ENCODE results near the gene SEPTIN5. TPM values are rescaled to one million over a fixed set of nuclear protein-coding genes. Genes with fewer than 3 reads are reported as not detected.

SEPTIN5 gene
- total RNA-seq, 1 donor from 2014 or later, result 3.9 TPM

- no peak for DNase-seq (ENCODE audit: low read depth)
- TF ChIP-seq CTCF (conservative IDR thresholded peaks at IDR 0.05; ENCODE audit: low read depth, low read length), result no peak
- H3K4me3 ChIP-seq (ENCODE audit: low read depth, low read length), result no peak overlapping the region
Observed at GRCh38 chr22:19708321-19709011, 5.8 kb upstream of the SEPTIN5 start.

DNA sequence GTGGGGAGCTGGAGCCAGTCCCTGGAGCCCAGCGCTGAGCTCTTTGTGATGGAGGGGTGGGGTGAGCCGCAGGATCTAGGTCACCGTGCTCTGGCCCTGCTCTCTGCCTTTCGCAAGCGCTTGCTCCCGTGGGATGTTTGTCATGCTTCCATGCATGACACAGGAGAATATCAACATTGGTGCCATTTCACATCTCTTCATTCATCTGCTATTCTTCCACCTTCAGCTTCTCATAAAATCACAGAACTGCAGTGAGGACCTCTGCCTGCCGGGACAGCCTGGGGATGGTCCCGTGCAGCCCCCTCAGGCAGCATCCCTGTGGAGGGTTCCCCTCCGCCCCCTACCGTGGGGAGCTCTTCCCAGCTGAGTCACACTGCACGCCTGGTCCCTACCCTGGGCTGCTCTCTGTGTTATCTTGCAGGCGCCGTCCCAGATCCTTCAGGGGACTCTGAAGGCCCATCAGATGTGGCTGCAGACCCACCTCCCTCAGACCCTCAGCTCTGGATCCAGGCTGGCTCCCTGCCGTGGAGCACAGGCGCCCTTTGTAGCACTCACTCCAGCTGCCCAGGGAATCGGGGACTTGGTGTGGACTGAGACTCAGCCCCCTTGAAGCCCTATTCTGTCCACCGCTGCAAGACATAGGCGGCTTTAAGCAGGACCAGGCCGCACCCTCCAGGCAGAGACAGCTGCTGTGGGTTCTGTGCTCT is 5.1 kb upstream of the SEPTIN5 start:
- no peak for DNase-seq (ENCODE audit: low read depth)
- TF ChIP-seq CTCF (conservative IDR thresholded peaks at IDR 0.05; ENCODE audit: low read depth, low read length), result no peak
- no peak overlapping the region for H3K4me3 ChIP-seq (ENCODE audit: low read depth, low read length)

GRCh38 chr22:19710020-19710768 is 4.1 kb upstream of the SEPTIN5 start:
- no peak for DNase-seq (ENCODE audit: low read depth)
- no peak for TF ChIP-seq CTCF (conservative IDR thresholded peaks at IDR 0.05; ENCODE audit: low read depth, low read length)
- H3K4me3 ChIP-seq (ENCODE audit: low read depth, low read length), result no peak overlapping the region

GRCh38 chr22:19710769-19711106 is 3.6 kb upstream of the SEPTIN5 start:
- no peak overlapping the region for H3K4me3 ChIP-seq (ENCODE audit: low read depth, low read length)
- no peak for TF ChIP-seq CTCF (conservative IDR thresholded peaks at IDR 0.05; ENCODE audit: low read depth, low read length)
- no peak for DNase-seq (ENCODE audit: low read depth)

GRCh38 chr22:19713245-19713644 is 1.1 kb upstream of the SEPTIN5 start:
- DNase-seq (ENCODE audit: low read depth), result no peak

DNA sequence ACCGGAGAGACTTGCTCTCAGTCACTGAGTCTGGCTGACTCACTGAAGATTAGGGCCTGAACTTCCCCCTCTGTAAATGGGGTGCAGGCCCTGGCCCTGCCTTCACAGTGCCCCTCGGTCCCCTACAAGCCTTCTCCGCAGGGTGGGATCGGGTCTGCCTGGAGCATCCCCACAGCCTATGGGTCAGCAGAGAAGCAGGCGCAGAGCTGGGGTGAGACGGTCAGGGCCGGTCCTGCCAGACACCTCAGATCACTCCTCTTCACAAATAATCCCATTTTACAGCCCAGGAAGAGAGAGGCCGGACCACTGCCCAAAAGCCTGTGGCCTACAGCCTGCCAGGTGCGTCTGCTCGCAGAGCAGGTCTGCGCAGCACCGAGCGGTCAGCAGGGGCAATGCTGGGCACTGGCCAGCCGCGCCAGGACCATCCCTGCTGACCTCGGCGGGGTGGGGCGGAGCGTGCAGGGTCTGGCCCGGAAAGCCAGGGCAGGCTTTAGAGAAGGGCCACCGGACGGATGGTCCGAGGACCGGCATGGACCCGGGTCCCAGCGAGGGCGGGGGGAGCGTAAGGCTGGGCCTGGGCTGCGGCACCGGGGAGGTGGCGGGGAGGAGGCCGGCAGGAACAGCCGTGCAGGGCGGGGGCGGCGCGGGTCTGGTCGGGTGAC is 522 bp upstream of the SEPTIN5 start:
- peak overlapping the region; percentile 14 for H3K4me3 ChIP-seq (ENCODE audit: low read depth, low read length)
- no peak for DNase-seq (ENCODE audit: low read depth)
- no peak for TF ChIP-seq CTCF (conservative IDR thresholded peaks at IDR 0.05; ENCODE audit: low read depth, low read length)

More at GRCh38 chr22:19713245-19713644, 1.1 kb upstream of the SEPTIN5 start:
- no peak overlapping the region for H3K4me3 ChIP-seq (ENCODE audit: low read depth, low read length)
- TF ChIP-seq CTCF (conservative IDR thresholded peaks at IDR 0.05; ENCODE audit: low read depth, low read length), result no peak
